ENCODE results near the gene RTL9. TPM values are rescaled to one million over a fixed set of nuclear protein-coding genes. Genes with fewer than 3 reads are reported as not detected.

The RTL9 gene
- total and polyA plus RNA-seq, 9 donors, result 0.38 to 5.9 (median 1.5) TPM

DNA sequence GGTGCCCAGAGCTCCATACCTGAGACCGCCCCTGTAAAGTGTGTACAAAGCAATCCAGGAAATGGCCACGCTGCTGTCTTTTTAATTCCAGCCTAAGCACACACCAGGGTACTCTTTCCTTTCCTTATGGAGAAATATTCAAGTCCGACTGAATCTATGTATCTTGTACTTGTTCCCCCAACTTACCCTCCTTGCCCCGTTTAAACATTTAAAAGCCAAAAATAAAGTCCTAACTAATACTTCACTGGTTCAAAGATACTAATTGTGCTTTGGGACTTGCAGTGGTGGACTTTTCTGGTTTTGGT lies 40.0 kb upstream of the RTL9 start:
- no peaks in the 10 kb centered on the region for H3K9me3 ChIP-seq
- 18 to 25% (median 20%) methylated on average over 4 of the region's 4 CpGs for WGBS, 3 donors
- peak overlapping the region; percentile 63 to 89 for H3K27ac ChIP-seq
- no peak for TF ChIP-seq EP300 (IDR thresholded peaks at IDR 0.05)
- no peak for TF ChIP-seq POLR2A (IDR thresholded peaks at IDR 0.05)
- TF ChIP-seq, protein P1, sequence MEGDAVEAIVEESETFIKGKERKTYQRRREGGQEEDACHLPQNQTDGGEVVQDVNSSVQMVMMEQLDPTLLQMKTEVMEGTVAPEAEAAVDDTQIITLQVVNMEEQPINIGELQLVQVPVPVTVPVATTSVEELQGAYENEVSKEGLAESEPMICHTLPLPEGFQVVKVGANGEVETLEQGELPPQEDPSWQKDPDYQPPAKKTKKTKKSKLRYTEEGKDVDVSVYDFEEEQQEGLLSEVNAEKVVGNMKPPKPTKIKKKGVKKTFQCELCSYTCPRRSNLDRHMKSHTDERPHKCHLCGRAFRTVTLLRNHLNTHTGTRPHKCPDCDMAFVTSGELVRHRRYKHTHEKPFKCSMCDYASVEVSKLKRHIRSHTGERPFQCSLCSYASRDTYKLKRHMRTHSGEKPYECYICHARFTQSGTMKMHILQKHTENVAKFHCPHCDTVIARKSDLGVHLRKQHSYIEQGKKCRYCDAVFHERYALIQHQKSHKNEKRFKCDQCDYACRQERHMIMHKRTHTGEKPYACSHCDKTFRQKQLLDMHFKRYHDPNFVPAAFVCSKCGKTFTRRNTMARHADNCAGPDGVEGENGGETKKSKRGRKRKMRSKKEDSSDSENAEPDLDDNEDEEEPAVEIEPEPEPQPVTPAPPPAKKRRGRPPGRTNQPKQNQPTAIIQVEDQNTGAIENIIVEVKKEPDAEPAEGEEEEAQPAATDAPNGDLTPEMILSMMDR (IDR thresholded peaks at IDR 0.05), result no peak
- H3K36me3 ChIP-seq, result no peaks in the 10 kb centered on the region
- peak overlapping the region; percentile 48 for H3K4me3 ChIP-seq
- H3K27me3 ChIP-seq, result no peaks in the 10 kb centered on the region
- intact Hi-C loops (cut with DNase I), result loop anchor here in 2 of 4 donors (5.0 to 10.0 kb wide), 2 partner anchors 144 to 146 kb away; no protein-coding TSS in a partner anchor
- no peaks in the 10 kb centered on the region for H3K4me1 ChIP-seq (ENCODE audit: insufficient read depth)
- DNase-seq, result no peak

DNA sequence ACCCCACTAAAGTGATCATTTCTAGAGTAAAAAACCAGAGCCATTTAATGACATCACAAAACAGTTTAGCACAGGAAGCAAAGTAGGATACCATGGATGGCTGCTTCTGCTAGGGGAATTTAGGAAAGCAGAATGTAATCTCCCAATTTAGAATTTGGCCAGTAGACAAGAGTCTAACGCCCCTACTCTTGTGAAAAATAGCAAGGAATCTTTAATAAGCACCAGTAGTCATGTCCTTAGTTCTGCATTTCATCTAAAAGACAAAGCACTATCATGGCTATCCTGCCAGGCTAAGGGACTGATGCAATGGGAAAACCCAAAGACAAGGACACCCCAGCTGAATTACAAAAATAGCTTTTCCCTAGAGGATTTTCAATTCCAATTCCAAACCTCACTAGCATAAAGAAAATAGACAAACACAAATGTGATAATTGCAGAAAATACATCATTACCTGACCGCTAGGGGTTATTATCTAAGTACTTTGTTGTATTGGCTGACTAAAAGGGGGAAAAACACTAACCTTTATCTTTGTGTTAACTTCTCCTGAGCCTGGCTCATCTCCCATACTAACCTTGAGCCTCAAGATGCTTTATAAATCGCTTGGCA lies 38.2 kb upstream of the RTL9 start:
- H3K27me3 ChIP-seq, result no peaks in the 10 kb centered on the region
- H3K4me3 ChIP-seq, result no peak overlapping the region
- no peaks in the 10 kb centered on the region for H3K4me1 ChIP-seq (ENCODE audit: insufficient read depth)
- WGBS, 3 donors, result 27 to 32% (median 29%) methylated on average over 3 of the region's 3 CpGs
- TF ChIP-seq, protein P1 (IDR thresholded peaks at IDR 0.05), result no peak
- TF ChIP-seq EP300 (IDR thresholded peaks at IDR 0.05), result no peak
- TF ChIP-seq POLR2A (IDR thresholded peaks at IDR 0.05), result no peak
- DNase-seq, result no peak
- H3K36me3 ChIP-seq, result no peaks in the 10 kb centered on the region
- H3K9me3 ChIP-seq, result no peaks in the 10 kb centered on the region
- intact Hi-C loops (cut with DNase I), result no loop called here
- H3K27ac ChIP-seq, result no peak overlapping the region

DNA sequence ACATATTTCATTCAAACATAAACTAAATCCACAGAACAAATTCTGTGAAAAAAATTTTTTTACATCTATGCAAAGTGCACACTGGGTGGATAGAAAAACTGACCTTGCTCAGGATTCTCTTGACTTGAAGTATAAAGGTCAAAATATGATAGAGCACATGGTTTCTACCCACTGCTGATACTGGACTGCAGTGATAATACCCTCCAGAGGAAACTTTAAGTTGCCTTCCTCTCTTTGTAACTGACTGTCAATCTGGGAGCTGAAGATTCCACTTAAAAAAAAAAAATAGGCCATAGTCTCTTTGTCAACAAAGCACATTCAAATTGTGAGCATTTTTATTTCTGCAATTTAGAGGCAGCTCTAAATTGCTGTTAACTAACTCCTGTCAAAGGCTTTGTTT lies 37.6 kb upstream of the RTL9 start:
- DNase-seq, result no peak
- Histone ChIP-seq H3K9me3 (no peaks in the 10 kb centered on the region), H3K27me3 (no peaks in the 10 kb centered on the region), H3K36me3 (no peaks in the 10 kb centered on the region), H3K4me3 (no peak overlapping the region), H3K4me1 (ENCODE audit: insufficient read depth) (no peaks in the 10 kb centered on the region), H3K27ac (no peak overlapping the region)
- TF ChIP-seq EP300 (IDR thresholded peaks at IDR 0.05) (no peak), POLR2A (IDR thresholded peaks at IDR 0.05) (no peak)
- TF ChIP-seq, protein P1 (IDR thresholded peaks at IDR 0.05), result no peak
- intact Hi-C loops (cut with DNase I), result no loop called here

DNA sequence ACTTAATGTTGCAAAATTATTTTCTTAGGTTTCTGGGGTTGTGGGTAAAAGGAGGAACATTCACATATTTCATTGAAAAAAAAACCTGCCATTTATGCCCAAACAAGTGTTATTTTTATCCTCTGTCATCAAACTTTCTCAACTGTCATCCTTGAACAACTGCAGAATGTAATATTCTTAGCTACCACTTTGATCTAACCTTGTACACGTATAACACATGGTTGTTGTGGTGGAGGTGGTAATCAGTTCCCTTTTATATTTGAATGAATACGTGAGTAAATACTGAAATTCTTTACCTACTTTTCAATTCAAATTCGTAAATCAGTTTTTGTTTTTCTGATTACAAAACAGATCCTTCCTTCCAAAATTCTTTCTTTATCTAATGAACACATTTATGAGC lies 37.0 kb upstream of the RTL9 start:
- DNase-seq, result no peak
- TF ChIP-seq EP300 (IDR thresholded peaks at IDR 0.05) (no peak), POLR2A (IDR thresholded peaks at IDR 0.05) (no peak)
- TF ChIP-seq, protein P1 (IDR thresholded peaks at IDR 0.05), result no peak
- no peak overlapping the region for H3K27ac ChIP-seq
- H3K27me3 ChIP-seq, result no peaks in the 10 kb centered on the region
- H3K4me3 ChIP-seq, result no peak overlapping the region
- H3K36me3 ChIP-seq, result no peaks in the 10 kb centered on the region
- no peaks in the 10 kb centered on the region for H3K9me3 ChIP-seq
- 54 to 72% (median 61%) methylated on average over 3 of the region's 3 CpGs for WGBS, 3 donors
- intact Hi-C loops (cut with DNase I), result no loop called here
- H3K4me1 ChIP-seq (ENCODE audit: insufficient read depth), result no peaks in the 10 kb centered on the region
